ENCODE measurements around the gene GALNTL6. TPM values are rescaled to one million over a fixed set of nuclear protein-coding genes. Genes with fewer than 3 reads are reported as not detected.

Gene GALNTL6
- total RNA-seq, 1 donor from 2014 or later: 0.61 TPM

- no peaks in the 10 kb centered on the region for H4K20me1 ChIP-seq (ENCODE audit: insufficient read depth, low read length)
- FAIRE-seq: no peak
- no peaks in the 10 kb centered on the region for H3K79me2 ChIP-seq (ENCODE audit: insufficient read depth, low read length)
- H2AFZ ChIP-seq (ENCODE audit: low read depth, low read length): no peak overlapping the region
- no peak overlapping the region for H3K9ac ChIP-seq (ENCODE audit: low read length)
- DNase-seq (ENCODE audit: low read depth): peak; percentile 28
- no peaks in the 10 kb centered on the region for H3K27me3 Mint-ChIP-seq (ENCODE audit: low read depth, unreplicated experiment)
- peaks cover 7% of the 10 kb centered on the region for H3K9me3 Mint-ChIP-seq (ENCODE audit: unreplicated experiment)
- TF ChIP-seq, protein P1, sequence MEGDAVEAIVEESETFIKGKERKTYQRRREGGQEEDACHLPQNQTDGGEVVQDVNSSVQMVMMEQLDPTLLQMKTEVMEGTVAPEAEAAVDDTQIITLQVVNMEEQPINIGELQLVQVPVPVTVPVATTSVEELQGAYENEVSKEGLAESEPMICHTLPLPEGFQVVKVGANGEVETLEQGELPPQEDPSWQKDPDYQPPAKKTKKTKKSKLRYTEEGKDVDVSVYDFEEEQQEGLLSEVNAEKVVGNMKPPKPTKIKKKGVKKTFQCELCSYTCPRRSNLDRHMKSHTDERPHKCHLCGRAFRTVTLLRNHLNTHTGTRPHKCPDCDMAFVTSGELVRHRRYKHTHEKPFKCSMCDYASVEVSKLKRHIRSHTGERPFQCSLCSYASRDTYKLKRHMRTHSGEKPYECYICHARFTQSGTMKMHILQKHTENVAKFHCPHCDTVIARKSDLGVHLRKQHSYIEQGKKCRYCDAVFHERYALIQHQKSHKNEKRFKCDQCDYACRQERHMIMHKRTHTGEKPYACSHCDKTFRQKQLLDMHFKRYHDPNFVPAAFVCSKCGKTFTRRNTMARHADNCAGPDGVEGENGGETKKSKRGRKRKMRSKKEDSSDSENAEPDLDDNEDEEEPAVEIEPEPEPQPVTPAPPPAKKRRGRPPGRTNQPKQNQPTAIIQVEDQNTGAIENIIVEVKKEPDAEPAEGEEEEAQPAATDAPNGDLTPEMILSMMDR (IDR thresholded peaks at IDR 0.05; ENCODE audit: insufficient read depth, low read depth, low read length): no peak
- no peak for TF ChIP-seq EZH2 (IDR thresholded peaks at IDR 0.05; ENCODE audit: insufficient read depth, low read length)
- peaks cover 13% of the 10 kb centered on the region for H3K4me1 Mint-ChIP-seq (ENCODE audit: low read depth, unreplicated experiment)
- H3K9me3 ChIP-seq (ENCODE audit: insufficient read depth, low read depth, low read length): no peaks in the 10 kb centered on the region
- H3K27me3 ChIP-seq (ENCODE audit: insufficient read depth, low read length): no peaks in the 10 kb centered on the region
- no peaks in the 10 kb centered on the region for H3K36me3 ChIP-seq (ENCODE audit: insufficient read depth, low read length)
- H3K27ac Mint-ChIP-seq (ENCODE audit: unreplicated experiment): no peak overlapping the region
- no peak overlapping the region for H3K4me3 ChIP-seq (ENCODE audit: insufficient read depth, low read depth, low read length)
- H3K36me3 Mint-ChIP-seq (ENCODE audit: low read depth, unreplicated experiment): no peaks in the 10 kb centered on the region
- H3K27ac ChIP-seq (ENCODE audit: low read depth, low read length): no peak overlapping the region
- H3K4me1 ChIP-seq (ENCODE audit: insufficient read depth, low read length): no peaks in the 10 kb centered on the region
- H3K4me2 ChIP-seq (ENCODE audit: low read length): no peak overlapping the region
- H3K4me3 Mint-ChIP-seq (ENCODE audit: unreplicated experiment): no peak overlapping the region
Observed at GRCh38 chr4:173046818-173047217, 1233.6 kb downstream of the GALNTL6 start.

GRCh38 chr4:173051232-173051631 lies 1238.0 kb downstream of the GALNTL6 start:
- H3K79me2 ChIP-seq (ENCODE audit: insufficient read depth, low read length): no peaks in the 10 kb centered on the region
- TF ChIP-seq, protein P1 (IDR thresholded peaks at IDR 0.05; ENCODE audit: insufficient read depth, low read depth, low read length): no peak
- no peak for TF ChIP-seq EZH2 (IDR thresholded peaks at IDR 0.05; ENCODE audit: insufficient read depth, low read length)
- no peaks in the 10 kb centered on the region for H3K9me3 Mint-ChIP-seq (ENCODE audit: unreplicated experiment)
- no peak overlapping the region for H3K27ac Mint-ChIP-seq (ENCODE audit: unreplicated experiment)
- H3K4me3 ChIP-seq (ENCODE audit: insufficient read depth, low read depth, low read length): no peak overlapping the region
- no peaks in the 10 kb centered on the region for H3K36me3 ChIP-seq (ENCODE audit: insufficient read depth, low read length)
- no peak for DNase-seq (ENCODE audit: low read depth)
- no peak overlapping the region for H3K9ac ChIP-seq (ENCODE audit: low read length)
- no peak overlapping the region for H3K4me3 Mint-ChIP-seq (ENCODE audit: unreplicated experiment)
- FAIRE-seq: no peak
- H3K4me1 Mint-ChIP-seq (ENCODE audit: low read depth, unreplicated experiment): peaks cover 15% of the 10 kb centered on the region
- H4K20me1 ChIP-seq (ENCODE audit: insufficient read depth, low read length): no peaks in the 10 kb centered on the region
- H3K27me3 Mint-ChIP-seq (ENCODE audit: low read depth, unreplicated experiment): no peaks in the 10 kb centered on the region
- H3K4me2 ChIP-seq (ENCODE audit: low read length): no peak overlapping the region
- no peaks in the 10 kb centered on the region for H3K9me3 ChIP-seq (ENCODE audit: insufficient read depth, low read depth, low read length)
- no peaks in the 10 kb centered on the region for H3K4me1 ChIP-seq (ENCODE audit: insufficient read depth, low read length)
- no peak overlapping the region for H2AFZ ChIP-seq (ENCODE audit: low read depth, low read length)
- no peak overlapping the region for H3K27ac ChIP-seq (ENCODE audit: low read depth, low read length)
- H3K27me3 ChIP-seq (ENCODE audit: insufficient read depth, low read length): no peaks in the 10 kb centered on the region
- no peaks in the 10 kb centered on the region for H3K36me3 Mint-ChIP-seq (ENCODE audit: low read depth, unreplicated experiment)

DNA sequence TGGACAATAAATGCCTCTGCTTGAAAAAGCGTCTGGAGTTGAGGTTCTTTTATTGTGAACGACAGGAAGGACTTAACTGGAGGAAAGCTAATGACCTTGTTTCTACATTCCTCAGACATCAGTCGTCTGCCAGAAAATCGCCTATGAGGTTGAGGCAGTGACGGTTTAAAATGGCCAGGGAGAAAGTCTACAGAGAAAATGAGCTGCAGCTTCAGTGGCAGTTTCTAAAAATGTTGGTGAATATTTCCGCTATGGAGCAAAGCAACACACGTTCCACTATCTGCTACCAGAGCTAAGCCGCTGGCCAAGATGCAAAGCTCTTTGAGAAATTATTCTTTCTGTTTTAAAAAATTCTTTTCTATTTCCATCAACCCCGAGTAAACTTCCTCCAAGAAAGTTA lies 1238.5 kb downstream of the GALNTL6 start:
- peak; percentile 43 for FAIRE-seq
- no peaks in the 10 kb centered on the region for H3K9me3 Mint-ChIP-seq (ENCODE audit: unreplicated experiment)
- H3K9ac ChIP-seq (ENCODE audit: low read length): no peak overlapping the region

More for the DNA sequence above, 1238.5 kb downstream of the GALNTL6 start:
- no peak overlapping the region for H2AFZ ChIP-seq (ENCODE audit: low read depth, low read length)
- no peak overlapping the region for H3K27ac ChIP-seq (ENCODE audit: low read depth, low read length)
- peak overlapping the region; percentile 10 for H3K4me2 ChIP-seq (ENCODE audit: low read length)
- DNase-seq (ENCODE audit: low read depth): peak; percentile 18
- H3K9me3 ChIP-seq (ENCODE audit: insufficient read depth, low read depth, low read length): no peaks in the 10 kb centered on the region
- no peaks in the 10 kb centered on the region for H3K4me1 ChIP-seq (ENCODE audit: insufficient read depth, low read length)
- no peaks in the 10 kb centered on the region for H4K20me1 ChIP-seq (ENCODE audit: insufficient read depth, low read length)
- no peaks in the 10 kb centered on the region for H3K79me2 ChIP-seq (ENCODE audit: insufficient read depth, low read length)
- Mint-ChIP-seq H3K36me3 (ENCODE audit: low read depth, unreplicated experiment) (no peaks in the 10 kb centered on the region), H3K27ac (ENCODE audit: unreplicated experiment) (no peak overlapping the region), H3K27me3 (ENCODE audit: low read depth, unreplicated experiment) (no peaks in the 10 kb centered on the region), H3K4me1 (ENCODE audit: low read depth, unreplicated experiment) (peaks cover 18% of the 10 kb centered on the region), H3K4me3 (ENCODE audit: unreplicated experiment) (no peak overlapping the region)
- no peaks in the 10 kb centered on the region for H3K36me3 ChIP-seq (ENCODE audit: insufficient read depth, low read length)
- no peaks in the 10 kb centered on the region for H3K27me3 ChIP-seq (ENCODE audit: insufficient read depth, low read length)
- H3K4me3 ChIP-seq (ENCODE audit: insufficient read depth, low read depth, low read length): no peak overlapping the region
- TF ChIP-seq, protein P1 (IDR thresholded peaks at IDR 0.05; ENCODE audit: insufficient read depth, low read depth, low read length): no peak
- no peak for TF ChIP-seq EZH2 (IDR thresholded peaks at IDR 0.05; ENCODE audit: insufficient read depth, low read length)
